ENCODE measurements around the gene ELP5.

Gene ELP5

DNA sequence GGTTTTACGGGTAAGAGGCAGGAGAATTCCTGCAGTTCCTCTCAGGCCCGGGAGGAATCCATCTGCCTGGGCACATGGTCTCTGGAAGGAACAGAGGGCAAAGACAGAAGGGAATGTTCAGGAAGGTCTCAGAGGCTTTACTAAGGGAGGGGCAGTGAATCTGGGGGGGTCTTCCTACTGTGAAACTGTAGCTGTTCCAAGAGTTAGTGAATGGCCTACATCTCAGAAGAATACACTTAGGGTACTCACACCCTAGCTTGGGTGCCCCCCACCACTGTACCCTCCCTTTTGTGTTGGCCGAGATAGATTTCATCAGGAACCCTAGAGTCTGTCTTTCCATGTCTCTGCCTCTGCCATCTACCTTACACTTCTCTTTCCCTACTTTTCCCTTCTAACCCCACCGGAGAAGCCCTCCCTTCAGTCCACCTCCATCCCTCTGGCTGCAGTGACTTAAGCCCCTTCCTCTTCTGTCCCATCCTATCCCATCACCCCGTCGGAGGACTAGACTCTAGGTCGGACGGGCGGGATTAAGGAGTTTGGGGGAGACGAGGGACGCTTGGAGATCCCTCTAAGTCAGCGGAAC, 32.7 kb upstream of the ELP5 start:
- DNase-seq, result no peak

DNA sequence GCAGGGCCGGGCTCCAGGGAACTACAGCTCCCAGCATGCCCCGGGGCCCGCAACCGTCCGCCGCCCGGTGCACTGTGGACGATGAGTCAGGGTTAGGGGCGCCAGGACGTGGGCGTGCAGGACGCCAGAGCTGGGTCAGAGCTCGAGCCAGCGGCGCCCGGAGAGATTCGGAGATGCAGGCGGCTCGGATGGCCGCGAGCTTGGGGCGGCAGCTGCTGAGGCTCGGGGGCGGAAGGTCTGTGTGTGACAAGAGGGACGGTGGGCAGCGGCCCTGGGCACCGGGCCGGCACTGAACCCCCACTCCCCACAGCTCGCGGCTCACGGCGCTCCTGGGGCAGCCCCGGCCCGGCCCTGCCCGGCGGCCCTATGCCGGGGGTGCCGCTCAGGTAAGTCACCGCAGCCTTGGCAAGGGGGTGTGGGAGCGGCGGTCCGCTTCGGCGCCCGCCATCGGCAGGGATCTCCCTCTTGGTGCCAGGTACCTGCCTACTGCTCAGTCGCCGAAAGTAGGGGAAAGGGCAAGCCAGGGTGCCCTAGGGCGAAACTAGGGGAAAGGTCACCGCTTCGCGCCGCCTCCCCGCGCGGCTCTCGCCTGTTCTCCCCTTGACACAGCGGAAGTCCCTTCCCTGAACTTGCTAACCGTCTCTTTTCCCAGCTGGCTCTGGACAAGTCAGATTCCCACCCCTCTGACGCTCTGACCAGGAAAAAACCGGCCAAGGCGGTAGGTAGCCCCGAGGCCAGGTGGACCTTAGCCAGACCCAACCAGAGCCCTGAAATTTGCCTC, 32.0 kb upstream of the ELP5 start, which contains the start of the genes ACADVL and DLG4:
ACADVL (plus strand) TSS at position 127 of the 781 bp plus-strand sequence; CDS start at position 174, 47 bp downstream.
DLG4 (minus strand) TSS at position 25 of the 781 bp plus-strand sequence.
- peak; percentile 65 for DNase-seq

DNA sequence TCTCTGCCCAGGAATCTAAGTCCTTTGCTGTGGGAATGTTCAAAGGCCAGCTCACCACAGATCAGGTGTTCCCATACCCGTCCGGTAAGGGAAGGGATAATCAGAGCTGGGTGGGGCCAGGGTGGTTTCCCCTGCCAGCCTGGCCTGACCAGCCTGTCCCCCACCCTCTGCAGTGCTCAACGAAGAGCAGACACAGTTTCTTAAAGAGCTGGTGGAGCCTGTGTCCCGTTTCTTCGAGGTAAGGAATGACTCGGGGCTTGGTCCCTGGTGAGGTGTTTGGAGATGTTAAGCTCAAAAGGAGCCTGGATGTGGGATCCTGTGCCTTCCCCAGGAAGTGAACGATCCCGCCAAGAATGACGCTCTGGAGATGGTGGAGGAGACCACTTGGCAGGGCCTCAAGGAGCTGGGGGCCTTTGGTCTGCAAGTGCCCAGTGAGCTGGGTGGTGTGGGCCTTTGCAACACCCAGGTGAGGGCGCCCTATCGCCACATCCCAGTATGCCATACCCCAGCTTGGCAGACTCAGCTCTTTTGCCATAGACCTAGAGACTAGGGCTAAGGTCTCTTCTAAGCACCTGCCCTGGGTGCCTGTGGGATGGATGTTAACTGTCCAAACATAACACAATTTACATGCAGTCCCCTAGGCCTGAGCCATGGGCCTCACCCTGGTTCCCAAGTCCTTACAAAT, 31.3 kb upstream of the ELP5 start:
- peak; percentile 14 for DNase-seq

DNA sequence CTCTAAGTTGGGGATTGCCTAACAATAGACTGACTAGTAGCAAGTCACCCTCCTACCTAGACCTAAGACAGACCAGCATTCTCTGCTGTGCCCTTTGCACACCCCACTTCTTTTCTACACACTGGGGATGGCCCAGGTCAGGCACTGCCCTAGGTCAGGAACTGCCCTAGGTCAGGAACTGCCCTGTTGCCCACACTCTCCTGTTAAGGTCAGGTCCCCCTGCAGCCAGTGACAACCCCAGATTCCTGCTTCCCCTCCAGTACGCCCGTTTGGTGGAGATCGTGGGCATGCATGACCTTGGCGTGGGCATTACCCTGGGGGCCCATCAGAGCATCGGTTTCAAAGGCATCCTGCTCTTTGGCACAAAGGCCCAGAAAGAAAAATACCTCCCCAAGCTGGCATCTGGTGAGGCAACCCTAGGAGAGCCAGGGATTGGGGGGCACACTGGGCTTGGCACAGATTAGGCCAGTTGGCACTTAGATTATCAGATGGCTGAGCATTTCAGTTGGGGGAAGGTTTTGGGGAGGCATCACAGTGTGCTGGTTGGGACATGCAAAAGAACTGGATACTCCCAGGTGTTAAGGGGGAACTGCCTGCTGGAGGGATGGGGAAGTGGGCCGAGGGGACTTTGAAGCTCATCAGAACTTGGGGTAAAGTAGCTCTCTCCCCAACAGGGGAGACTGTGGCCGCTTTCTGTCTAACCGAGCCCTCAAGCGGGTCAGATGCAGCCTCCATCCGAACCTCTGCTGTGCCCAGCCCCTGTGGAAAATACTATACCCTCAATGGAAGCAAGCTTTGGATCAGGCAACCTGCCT, 30.5 kb upstream of the ELP5 start:
- no peak for DNase-seq

DNA sequence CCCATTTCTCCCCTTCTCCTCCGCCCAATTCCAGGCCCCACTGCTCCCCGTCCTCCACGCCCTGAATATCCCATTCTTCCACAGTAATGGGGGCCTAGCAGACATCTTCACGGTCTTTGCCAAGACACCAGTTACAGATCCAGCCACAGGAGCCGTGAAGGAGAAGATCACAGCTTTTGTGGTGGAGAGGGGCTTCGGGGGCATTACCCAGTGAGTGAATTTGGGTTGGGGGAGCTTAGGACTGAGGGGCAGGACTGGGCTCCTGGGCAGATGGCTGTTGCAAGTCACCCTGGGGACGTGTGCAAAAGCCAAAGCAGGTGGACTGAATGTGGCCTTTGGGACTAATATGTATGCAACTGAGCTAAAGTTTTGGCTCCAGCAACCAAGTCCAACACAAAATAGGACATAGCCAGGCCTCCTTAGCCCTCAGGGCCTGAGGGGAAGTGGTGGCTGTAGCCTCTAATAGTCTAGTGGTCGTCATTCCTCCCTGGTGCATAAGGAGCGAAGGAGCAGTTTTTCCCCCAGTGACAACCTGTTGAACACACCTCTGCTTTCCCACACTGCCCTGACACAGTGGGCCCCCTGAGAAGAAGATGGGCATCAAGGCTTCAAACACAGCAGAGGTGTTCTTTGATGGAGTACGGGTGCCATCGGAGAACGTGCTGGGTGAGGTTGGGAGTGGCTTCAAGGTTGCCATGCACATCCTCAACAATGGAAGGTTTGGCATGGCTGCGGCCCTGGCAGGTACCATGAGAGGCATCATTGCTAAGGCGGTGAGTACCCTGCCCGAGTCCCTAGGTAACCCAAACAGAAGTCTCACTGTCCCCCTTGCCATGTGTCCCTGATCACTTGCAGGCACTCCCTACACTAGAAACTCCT, 29.7 kb upstream of the ELP5 start:
- no peak for DNase-seq

DNA sequence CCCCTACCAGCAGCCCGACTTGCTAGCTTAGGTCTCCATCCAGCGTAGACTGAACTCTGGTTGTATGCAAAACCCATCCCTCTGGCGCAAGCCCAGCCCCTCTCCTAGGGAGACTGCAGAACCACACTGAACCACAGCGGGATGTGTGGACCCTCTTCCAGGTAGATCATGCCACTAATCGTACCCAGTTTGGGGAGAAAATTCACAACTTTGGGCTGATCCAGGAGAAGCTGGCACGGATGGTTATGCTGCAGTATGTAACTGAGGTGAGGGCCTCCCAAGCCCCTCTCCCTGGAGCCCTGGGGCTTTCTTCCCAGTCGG, 29.1 kb upstream of the ELP5 start:
- DNase-seq, result no peak

DNA sequence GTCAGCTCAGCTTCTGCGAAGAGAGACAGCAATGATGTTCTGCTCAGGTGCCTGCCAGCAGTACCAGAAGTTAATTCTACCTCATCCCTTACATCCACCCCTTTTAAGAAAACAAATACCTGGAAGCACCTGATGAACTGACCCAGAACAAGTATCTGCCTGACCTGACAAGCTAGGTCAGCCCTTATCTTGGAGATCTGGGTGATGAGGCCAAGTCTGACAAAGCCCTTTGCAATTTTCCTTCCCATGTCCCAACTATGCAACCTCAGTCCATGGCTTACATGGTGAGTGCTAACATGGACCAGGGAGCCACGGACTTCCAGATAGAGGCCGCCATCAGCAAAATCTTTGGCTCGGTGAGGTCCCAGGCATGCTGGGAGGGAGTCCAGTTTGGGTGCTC, 28.6 kb upstream of the ELP5 start:
- no peak for DNase-seq

DNA sequence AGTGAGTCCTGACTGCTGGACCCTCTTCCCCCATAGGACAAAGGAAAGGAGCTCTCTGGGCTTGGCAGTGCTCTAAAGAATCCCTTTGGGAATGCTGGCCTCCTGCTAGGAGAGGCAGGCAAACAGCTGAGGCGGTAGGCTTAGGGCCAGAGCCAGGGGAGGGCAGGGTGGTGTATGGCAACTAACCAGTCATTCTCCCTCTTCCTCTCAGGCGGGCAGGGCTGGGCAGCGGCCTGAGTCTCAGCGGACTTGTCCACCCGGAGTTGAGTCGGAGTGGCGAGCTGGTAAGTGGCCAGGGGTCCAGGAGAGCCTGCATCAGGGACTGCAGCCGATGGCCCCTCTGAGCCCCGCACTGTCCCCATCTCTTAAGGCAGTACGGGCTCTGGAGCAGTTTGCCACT, 27.9 kb upstream of the ELP5 start:
- no peak for DNase-seq

DNA sequence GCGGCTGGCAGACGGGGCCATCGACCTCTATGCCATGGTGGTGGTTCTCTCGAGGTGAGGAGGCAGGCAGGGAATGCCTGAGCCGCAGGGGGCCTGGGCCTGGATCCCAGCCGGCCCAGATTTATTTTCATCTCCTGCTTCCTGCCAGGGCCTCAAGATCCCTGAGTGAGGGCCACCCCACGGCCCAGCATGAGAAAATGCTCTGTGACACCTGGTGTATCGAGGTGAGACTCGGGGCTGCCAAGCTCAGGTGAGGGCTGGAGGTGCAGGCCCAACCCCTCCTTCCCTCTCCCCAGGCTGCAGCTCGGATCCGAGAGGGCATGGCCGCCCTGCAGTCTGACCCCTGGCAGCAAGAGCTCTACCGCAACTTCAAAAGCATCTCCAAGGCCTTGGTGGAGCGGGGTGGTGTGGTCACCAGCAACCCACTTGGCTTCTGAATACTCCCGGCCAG, 27.3 kb upstream of the ELP5 start:
- no peak for DNase-seq

DNA sequence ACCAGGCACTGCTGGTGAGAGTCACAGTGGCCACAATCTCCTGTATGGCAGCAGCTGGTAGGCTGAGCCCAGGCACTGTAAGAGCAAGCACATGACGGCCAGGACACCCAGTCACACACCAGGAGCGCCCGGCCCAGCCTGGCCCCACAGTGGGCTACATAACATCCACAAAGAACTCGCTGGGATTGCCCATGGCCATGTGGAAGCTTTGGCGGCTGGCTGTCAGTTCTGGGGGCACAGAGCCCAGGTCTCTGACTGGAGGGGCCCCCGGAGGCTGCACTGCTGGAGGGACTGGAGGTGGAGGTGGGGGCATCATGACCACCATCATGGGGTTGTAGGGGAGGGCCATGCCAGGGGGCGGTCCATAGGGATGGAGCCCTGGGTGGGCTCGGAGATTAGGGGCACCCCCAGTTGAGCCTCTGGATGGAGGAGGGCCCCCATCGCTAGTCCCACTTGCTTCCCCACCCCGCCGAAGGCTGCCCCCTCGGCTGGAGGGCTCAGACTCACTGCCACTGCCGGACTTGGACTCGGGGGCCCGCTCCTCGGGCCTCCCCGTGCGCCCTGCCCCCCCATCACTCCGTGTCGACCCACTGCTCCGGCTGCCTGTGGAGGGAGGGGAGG, 26.2 kb upstream of the ELP5 start:
- DNase-seq, result no peak

DNA sequence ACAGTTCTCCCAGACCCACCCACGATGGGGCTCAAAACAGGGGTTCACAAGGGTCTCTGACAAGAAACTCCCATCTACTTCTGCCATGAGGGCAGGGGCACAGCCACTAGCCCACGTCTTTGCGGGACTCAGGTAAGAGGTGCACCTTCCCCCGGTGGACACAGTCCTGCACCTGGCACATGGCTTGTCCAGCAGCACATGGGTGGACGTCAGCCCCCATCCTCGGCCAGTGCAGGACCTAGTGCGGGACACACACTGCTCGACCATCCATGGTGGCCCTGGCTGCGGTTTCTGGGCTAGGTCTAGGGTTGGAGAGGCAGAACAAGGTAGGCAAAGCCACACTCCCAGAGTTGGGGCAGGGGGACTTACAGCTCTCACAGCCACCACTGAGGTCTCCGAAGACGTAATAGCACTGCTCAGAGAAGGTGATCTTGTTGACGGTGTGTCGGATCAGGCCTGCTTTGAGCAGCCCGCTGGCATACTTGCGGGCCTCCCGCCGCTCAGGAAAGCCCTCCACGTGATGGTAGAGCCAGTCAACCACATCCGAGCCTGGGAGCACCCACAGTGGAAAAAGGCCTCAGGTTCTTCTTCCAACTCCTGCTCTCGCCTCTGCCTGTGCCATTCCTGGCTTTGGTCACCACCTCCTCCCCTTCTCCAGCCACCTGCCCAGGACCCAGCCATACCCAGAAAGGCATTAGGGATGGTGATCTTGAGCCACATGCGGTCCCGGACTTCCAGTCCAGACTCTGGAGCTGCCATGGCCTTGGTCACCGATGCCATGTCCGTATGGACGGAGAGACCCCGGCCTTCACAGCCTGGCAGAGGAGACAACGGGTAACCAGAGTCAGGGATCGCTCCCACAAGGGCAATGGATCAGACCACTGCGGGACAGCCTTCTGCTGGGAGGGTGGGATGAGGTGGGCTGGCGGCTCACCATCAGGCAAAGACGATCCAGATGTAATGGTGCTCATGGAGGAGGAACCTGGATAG, 25.0 kb upstream of the ELP5 start:
- no peak for DNase-seq

DNA sequence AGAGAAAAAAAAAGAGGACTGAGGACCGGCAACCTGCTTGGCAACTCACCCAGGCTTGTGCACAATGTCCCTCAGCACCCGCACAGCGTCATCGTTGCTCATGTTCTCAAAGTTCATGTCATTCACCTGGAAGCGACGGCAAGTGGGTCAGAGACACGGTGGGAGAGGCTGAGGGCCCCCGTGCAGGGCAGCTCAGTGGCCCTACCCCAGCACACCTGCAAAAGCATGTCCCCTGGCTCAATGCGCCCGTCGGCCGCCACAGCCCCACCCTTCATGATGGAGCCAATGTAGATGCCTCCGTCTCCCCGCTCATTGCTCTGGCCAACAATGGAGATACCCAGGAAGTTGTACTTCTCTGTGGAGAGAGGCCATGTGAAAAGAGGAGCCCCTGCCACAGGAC, 23.1 kb upstream of the ELP5 start:
- no peak for DNase-seq

DNA sequence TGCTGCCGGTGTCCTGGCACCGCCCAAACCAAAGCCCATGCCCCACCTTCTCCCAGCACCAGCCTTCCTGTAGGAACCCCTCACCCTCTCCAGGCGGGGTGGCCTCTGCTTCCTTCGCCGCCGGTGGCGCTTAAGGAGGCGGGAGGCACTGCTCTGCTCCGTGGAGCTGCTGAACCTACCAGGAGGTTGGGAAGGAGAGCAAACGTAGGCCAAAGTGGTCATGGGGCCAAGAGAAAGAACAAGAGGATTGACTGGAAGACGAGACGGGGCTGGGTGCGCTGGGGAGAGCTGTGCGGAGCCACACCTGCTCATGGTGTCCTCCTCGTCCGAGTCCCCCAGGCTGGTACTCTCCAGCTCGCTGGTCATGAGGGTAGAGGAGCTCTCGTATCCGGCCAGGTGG, 22.5 kb upstream of the ELP5 start:
- DNase-seq, result no peak

DNA sequence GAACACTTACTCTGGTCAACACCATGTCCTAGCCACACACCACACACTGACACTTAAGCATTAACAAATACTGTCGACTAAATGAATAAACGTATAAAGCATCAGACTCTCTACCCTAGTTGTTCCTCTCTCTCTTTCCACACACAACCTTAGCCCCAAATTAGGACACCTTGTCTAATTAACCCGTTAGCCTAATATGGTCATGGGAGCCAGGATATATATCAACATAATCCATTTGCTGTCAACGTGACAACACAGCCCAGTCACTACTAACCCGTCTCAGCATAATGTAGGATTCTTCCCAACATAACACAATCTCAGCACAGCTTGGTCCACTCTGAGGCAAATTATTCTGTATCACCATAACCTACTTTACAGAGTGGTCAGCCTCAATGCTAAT, 19.9 kb upstream of the ELP5 start:
- DNase-seq, result no peak

DNA sequence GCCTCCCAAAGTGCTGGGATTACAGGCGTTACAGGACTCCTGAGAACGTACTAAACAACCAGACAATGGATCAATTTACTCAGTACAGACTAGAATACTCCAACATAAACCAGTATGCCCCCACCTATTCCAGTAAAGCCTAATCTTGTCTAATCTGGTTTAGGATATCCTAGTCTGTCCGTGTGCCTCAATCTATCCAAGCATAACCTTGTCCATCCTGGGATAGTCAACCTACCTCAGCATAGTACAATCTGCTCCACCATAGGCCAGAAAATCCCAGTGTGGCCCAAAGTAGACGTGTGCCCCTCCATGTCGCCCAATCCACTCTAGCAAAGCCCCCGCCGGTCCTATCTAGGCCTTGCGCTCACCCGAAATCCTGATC, 18.3 kb upstream of the ELP5 start:
- DNase-seq, result peak; percentile 62

DNA sequence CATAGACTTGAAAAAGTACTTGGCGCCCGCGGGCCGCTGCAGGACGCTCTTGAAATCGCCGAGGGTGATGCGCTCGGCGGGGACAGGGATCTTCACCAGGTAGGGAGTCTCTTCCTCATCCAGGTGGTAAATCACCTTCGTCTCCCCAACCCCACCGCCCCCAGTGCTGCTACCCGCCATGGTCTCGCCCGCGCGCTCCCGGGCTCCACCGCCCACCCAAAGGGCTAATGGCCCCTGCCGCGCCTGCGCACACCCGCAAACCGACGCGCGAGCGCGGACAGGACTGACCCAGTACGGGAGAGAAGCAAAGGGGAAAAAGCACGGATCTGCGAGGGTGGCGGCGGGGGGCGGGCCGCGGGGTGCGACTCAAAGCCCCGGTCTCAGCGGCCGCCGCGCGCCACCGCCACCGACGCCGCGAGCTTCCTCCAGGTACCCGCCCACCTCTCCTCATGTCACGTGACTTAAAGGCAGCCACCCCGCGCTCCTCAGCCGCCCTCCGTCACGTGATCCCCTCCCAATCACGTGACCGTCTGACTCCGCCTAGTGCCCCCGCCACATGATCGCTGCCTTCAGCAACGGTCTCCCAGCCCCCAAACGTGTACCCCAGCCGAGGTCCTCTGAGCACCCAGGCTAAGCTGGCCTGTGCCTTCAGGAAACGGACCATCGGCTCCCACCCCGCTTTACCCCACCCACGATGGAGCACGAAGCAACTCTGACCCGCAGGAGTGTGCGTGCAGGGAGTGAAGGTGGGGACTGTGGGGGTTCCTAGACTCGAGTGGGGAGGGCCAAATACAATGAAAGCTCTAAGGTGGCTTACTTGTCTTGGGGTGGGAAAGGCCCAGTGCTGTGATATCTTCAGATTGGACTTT, 17.7 kb upstream of the ELP5 start, which contains the start of gene DVL2:
DVL2 (minus strand) TSS at position 435 of the 869 bp plus-strand sequence; CDS start at position 180, 255 bp downstream.
- peak; percentile 94 for DNase-seq

DNA sequence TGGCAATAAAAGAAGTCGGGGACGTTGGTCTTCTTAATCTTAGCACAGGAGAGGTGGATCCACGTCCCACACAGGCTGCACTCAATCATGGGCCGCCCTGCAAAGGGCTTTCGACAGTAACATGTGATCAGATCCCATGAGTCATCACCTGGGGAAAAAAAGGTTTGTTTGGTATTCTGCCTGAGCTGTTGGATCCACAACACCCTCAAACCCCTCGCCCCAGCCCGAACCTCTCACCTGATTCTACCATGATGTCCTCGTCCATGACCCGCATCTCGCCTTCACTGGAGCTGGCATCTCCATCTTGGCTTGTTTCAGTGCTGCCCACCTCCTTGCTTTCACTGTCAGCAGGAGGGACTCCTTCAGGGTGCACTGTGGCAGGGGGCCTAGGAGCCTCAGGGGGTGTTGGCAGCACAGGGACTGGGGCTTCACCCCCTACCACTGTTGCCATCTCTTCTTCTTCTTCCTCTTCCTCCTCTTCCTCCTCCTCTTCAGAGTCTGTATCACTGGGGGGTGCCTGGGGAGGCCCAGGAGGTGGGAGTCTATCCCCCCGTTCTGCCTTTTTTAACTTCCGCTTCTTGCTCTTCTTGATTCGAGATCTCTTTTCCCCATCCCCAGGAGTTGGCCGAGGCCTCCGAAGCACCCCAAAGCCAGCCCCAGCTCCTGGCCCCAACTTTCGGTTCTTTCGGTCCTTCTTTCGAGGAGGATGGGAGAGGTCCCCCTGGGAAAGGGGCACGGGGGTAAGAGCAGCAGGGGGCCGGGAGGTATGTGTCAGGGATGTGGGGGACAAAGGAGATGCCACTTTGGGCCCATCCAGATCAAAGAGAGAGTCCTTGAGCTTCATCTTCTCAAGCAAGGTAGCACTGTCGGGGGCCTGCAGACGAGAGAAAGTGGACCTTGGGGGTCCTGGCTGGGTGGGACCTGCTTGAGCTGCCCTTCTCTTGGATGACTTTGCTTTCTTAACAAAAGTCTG, 16.0 kb upstream of the ELP5 start:
- no peak for DNase-seq

DNA sequence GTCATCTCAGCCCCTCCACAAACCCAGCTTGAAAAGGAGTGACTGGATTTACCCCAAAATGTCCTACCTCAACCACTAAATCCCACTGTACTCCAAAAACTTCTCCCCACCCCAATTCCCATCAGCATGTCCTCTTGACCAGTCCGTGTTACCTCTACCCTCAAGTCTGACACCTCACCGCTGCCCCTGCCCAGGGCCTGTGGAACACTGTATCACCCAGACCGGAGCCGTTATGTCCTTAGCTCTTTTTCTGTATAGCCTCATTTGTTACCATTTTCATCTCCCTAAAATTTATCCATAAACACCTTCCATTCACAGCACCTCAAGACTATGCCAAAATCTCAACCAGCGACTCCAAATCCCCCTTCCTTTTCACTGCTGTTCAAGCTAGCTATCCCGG, 15.2 kb upstream of the ELP5 start:
- DNase-seq, result no peak
